DOHH2 (cell line): ENCODE data around the gene ZFY.

Experiments
- CTCF ChIP-seq: fragments of 200-600 bp; sonication (generic); IDR thresholded peaks from one replicate; pipeline ENCODE4 v1.5.1; 2014; ENCODE audit warnings: antibody characterized with exemption, mild to moderate bottlenecking, low read depth, low read length; ENCODE audit not compliant: poor library complexity, severe bottlenecking
- EZH2phosphoT487 ChIP-seq: fragments of 200-600 bp; sonication (generic); IDR thresholded peaks from 2 replicates; pipeline ENCODE4 v1.6.1; 2017; ENCODE audit warnings: borderline replicate concordance, mild to moderate bottlenecking, antibody characterized with exemption, low read length, moderate library complexity, mixed read lengths

- TF ChIP-seq CTCF (no peak), EZH2phosphoT487 (no peak)
These were observed 81.4 kb downstream of the ZFY start for GRCh38 chrY:3016594-3016993.
